BJ (cell line): ENCODE results near the gene TOM1L1. TPM values are rescaled to one million over a fixed set of nuclear protein-coding genes. Genes with fewer than 3 reads are reported as not detected.

ENCODE experiments used
- CTCF ChIA-PET: fragments of 350-600 bp; formaldehyde crosslinking; extraction: SDS; loops from one replicate; lab custom pipeline; 2021; ENCODE audit warnings: antibody characterized with exemption, inconsistent platforms; lab: Yijun Ruan, JAX
- POLR2A ChIA-PET: fragments of 300-600 bp; sonication (Branson Sonifier 250); formaldehyde crosslinking; extraction: SDS; loops from one replicate; lab custom pipeline; 2021; ENCODE audit warnings: antibody characterized with exemption; lab: Charles Lee
- DNase-seq: peaks from one replicate; pipeline ENCODE4 v3.0.0-alpha.2; 2011; ENCODE audit warnings: low read depth
- H3K27me3 ChIP-seq: 2 replicates; pipeline ENCODE4 v1.6.0; 2011; ENCODE audit warnings: low read length; ENCODE audit not compliant: control insufficient read depth, insufficient read depth
- H3K36me3 ChIP-seq: 2 replicates; pipeline ENCODE4 v1.5.1; 2011; ENCODE audit warnings: low read length; ENCODE audit not compliant: control insufficient read depth, insufficient read depth
- H3K4me3 ChIP-seq: 2 replicates; pipeline ENCODE4 v1.5.1; 2011; ENCODE audit warnings: low read depth, mild to moderate bottlenecking, control low read depth, low read length
- CTCF ChIP-seq: IDR thresholded peaks from 2 replicates; pipeline ENCODE4 v1.5.1; 2011; ENCODE audit warnings: low read depth, mild to moderate bottlenecking, control low read depth, inconsistent platforms, low read length, moderate library complexity; ENCODE audit not compliant: insufficient read depth
- polyA plus RNA-seq: library from polyadenylated mRNA; depleted of rRNA; stranded (reverse); fragments of >200 nt; gene quantifications from 2 replicates; pipeline ENCODE4 v1.2.3, GENCODE V29; 2011

Gene TOM1L1
- polyA plus RNA-seq, 1 experiment, result 31.2 TPM

GRCh38 chr17:54948380-54948779 is 47.7 kb downstream of the TOM1L1 start:
- CTCF ChIA-PET, result no interaction called here
- peaks cover 3% of the 10 kb centered on the region; the same call in 1 of the 2 replicates for H3K36me3 ChIP-seq

GRCh38 chr17:54950116-54950515 is 49.5 kb downstream of the TOM1L1 start:
- H3K36me3 ChIP-seq, result peaks cover 4% of the 10 kb centered on the region; the same call in 1 of the 2 replicates
- TF ChIP-seq CTCF, result no peak
- CTCF ChIA-PET, result no interaction called here

More at GRCh38 chr17:54948380-54948779, 47.7 kb downstream of the TOM1L1 start:
- H3K4me3 ChIP-seq, result no peak overlapping the region
- TF ChIP-seq CTCF, result no peak
- POLR2A ChIA-PET, result no interaction called here
- H3K27me3 ChIP-seq, result no peaks in the 10 kb centered on the region
- peak; percentile 85 for DNase-seq

GRCh38 chr17:54951286-54951685 is 50.6 kb downstream of the TOM1L1 start:
- Histone ChIP-seq H3K27me3 (no peaks in the 10 kb centered on the region), H3K4me3 (no peak overlapping the region), H3K36me3 (peaks cover 4% of the 10 kb centered on the region; the same call in 1 of the 2 replicates)
- POLR2A ChIA-PET, result no interaction called here
- DNase-seq, result no peak
- no peak for TF ChIP-seq CTCF
- CTCF ChIA-PET, result no interaction called here

More at GRCh38 chr17:54950116-54950515, 49.5 kb downstream of the TOM1L1 start:
- Histone ChIP-seq H3K4me3 (no peak overlapping the region), H3K27me3 (no peaks in the 10 kb centered on the region)
- POLR2A ChIA-PET, result no interaction called here
- DNase-seq, result no peak

- Histone ChIP-seq H3K36me3 (peaks cover 4% of the 10 kb centered on the region), H3K4me3 (no peak overlapping the region), H3K27me3 (no peaks in the 10 kb centered on the region)
- POLR2A ChIA-PET, result no interaction called here
- no peak for DNase-seq
- no peak for TF ChIP-seq CTCF
- CTCF ChIA-PET, result no interaction called here
Observed at GRCh38 chr17:54956791-54957190, 56.1 kb downstream of the TOM1L1 start.

- no peaks in the 10 kb centered on the region for H3K36me3 ChIP-seq
- TF ChIP-seq CTCF, result peak; percentile 64
- no peak for DNase-seq
- H3K27me3 ChIP-seq, result no peaks in the 10 kb centered on the region
- H3K4me3 ChIP-seq, result peak overlapping the region; percentile 92
- ChIA-PET POLR2A (interaction anchor here (0.6 kb wide), 1 partner anchor 8 kb away, joined by 9 read pairs; no protein-coding TSS in a partner anchor), CTCF (interaction anchor here (0.6 kb wide), 1 partner anchor 212 kb away, joined by 4 read pairs; no protein-coding TSS in a partner anchor)
Observed at GRCh38 chr17:54967621-54968261, 67.1 kb downstream of the TOM1L1 start.
